ENCODE measurements around the gene MAN1A1.

MAN1A1 gene

GRCh38 chr6:119340796-119341487, 8.6 kb downstream of the MAN1A1 start:
- DNase-seq (ENCODE audit: low spot score): peak; percentile 41

GRCh38 chr6:119339941-119340456, 9.6 kb downstream of the MAN1A1 start:
- Histone ChIP-seq H3K9me3 (replicated peaks in 1 of 2; ENCODE audit: control insufficient read depth in 2 of 2, insufficient read depth in 1 of 2, low read depth in 1 of 2, low read length in 2 of 2) (no peaks in the 10 kb centered on the region), H2BK12ac (ENCODE audit: low read length) (no peak overlapping the region), H4K91ac (ENCODE audit: low read depth, low read length, poor library complexity) (no peak overlapping the region), H2BK120ac (ENCODE audit: low read depth, low read length) (no peak overlapping the region), H3K4me2 (ENCODE audit: insufficient read depth, low read length, poor library complexity, severe bottlenecking) (no peak overlapping the region), H3K14ac (ENCODE audit: low read length) (no peak overlapping the region), H3K4me3 (ENCODE audit: low read length in 2 of 2) (no peak overlapping the region), H3K36me3 (replicated peaks in 1 of 2; ENCODE audit: control insufficient read depth in 2 of 2, insufficient read depth in 2 of 2, low read length in 2 of 2) (no peaks in the 10 kb centered on the region), H3K27ac (replicated peaks; ENCODE audit: low read length) (no peak overlapping the region), H3K18ac (ENCODE audit: low read length) (no peak overlapping the region), H2AK5ac (ENCODE audit: low read depth, low read length) (peak overlapping the region; percentile 65), H4K8ac (ENCODE audit: low read depth, low read length) (no peak overlapping the region), H3K79me1 (ENCODE audit: low read depth, low read length) (no peaks in the 10 kb centered on the region), H3K27me3 (ENCODE audit: control insufficient read depth in 3 of 3, insufficient read depth in 3 of 3, low read depth in 1 of 3, low read length in 3 of 3) (no peaks in the 10 kb centered on the region), H2BK5ac (ENCODE audit: low read length) (no peak overlapping the region), H2AFZ (ENCODE audit: low read length) (no peak overlapping the region), H3K4ac (ENCODE audit: low read length) (no peak overlapping the region), H3K23ac (ENCODE audit: low read depth, low read length, poor library complexity) (no peak overlapping the region), H3K9ac (ENCODE audit: low read depth, low read length, poor library complexity) (no peak overlapping the region), H2BK15ac (ENCODE audit: low read length) (no peak overlapping the region), H3K4me1 (ENCODE audit: control insufficient read depth in 2 of 2, insufficient read depth in 1 of 2, low read depth in 1 of 2, low read length in 2 of 2) (peaks cover 0 to 9% of the 10 kb centered on the region in 2 donors)
- no CpG with 5 or more reads among the region's 4 CpGs for WGBS, 2 donors (ENCODE audit: extremely low coverage in 2 of 2, insufficient read length in 2 of 2, insufficient replicate concordance in 1 of 2)
- no peak for DNase-seq (ENCODE audit: low spot score)

More at GRCh38 chr6:119340796-119341487, 8.6 kb downstream of the MAN1A1 start:
- Histone ChIP-seq H2BK15ac (ENCODE audit: low read length) (no peak overlapping the region), H3K9ac (ENCODE audit: low read depth, low read length, poor library complexity) (no peak overlapping the region), H3K4me3 (ENCODE audit: low read length in 2 of 2) (no peak overlapping the region), H3K36me3 (replicated peaks in 1 of 2; ENCODE audit: control insufficient read depth in 2 of 2, insufficient read depth in 2 of 2, low read length in 2 of 2) (no peaks in the 10 kb centered on the region), H4K91ac (ENCODE audit: low read depth, low read length, poor library complexity) (no peak overlapping the region), H3K27ac (replicated peaks; ENCODE audit: low read length) (peak overlapping the region; percentile 12), H3K18ac (ENCODE audit: low read length) (no peak overlapping the region), H3K14ac (ENCODE audit: low read length) (no peak overlapping the region), H3K4me1 (ENCODE audit: control insufficient read depth in 2 of 2, insufficient read depth in 1 of 2, low read depth in 1 of 2, low read length in 2 of 2) (peaks cover 0 to 9% of the 10 kb centered on the region in 2 donors), H3K9me3 (replicated peaks in 1 of 2; ENCODE audit: control insufficient read depth in 2 of 2, insufficient read depth in 1 of 2, low read depth in 1 of 2, low read length in 2 of 2) (no peaks in the 10 kb centered on the region), H3K4me2 (ENCODE audit: insufficient read depth, low read length, poor library complexity, severe bottlenecking) (no peak overlapping the region), H2AK5ac (ENCODE audit: low read depth, low read length) (no peak overlapping the region), H2BK120ac (ENCODE audit: low read depth, low read length) (no peak overlapping the region), H3K4ac (ENCODE audit: low read length) (no peak overlapping the region), H2BK12ac (ENCODE audit: low read length) (no peak overlapping the region), H2AFZ (ENCODE audit: low read length) (no peak overlapping the region), H2BK5ac (ENCODE audit: low read length) (no peak overlapping the region), H3K23ac (ENCODE audit: low read depth, low read length, poor library complexity) (no peak overlapping the region), H4K8ac (ENCODE audit: low read depth, low read length) (no peak overlapping the region), H3K79me1 (ENCODE audit: low read depth, low read length) (no peaks in the 10 kb centered on the region), H3K27me3 (ENCODE audit: control insufficient read depth in 3 of 3, insufficient read depth in 3 of 3, low read depth in 1 of 3, low read length in 3 of 3) (no peaks in the 10 kb centered on the region)
- no CpG with 5 or more reads among the region's 8 CpGs for WGBS, 2 donors (ENCODE audit: extremely low coverage in 2 of 2, insufficient read length in 2 of 2, insufficient replicate concordance in 1 of 2)

GRCh38 chr6:119337762-119338161, 11.8 kb downstream of the MAN1A1 start:
- H3K27ac ChIP-seq (replicated peaks; ENCODE audit: low read length): no peak overlapping the region
- no peak overlapping the region for H2BK15ac ChIP-seq (ENCODE audit: low read length)
- H2BK120ac ChIP-seq (ENCODE audit: low read depth, low read length): no peak overlapping the region
- H3K9me3 ChIP-seq (replicated peaks in 1 of 2; ENCODE audit: control insufficient read depth in 2 of 2, insufficient read depth in 1 of 2, low read depth in 1 of 2, low read length in 2 of 2): no peaks in the 10 kb centered on the region
- no peak overlapping the region for H3K4me3 ChIP-seq (ENCODE audit: low read length in 2 of 2)
- no peak overlapping the region for H3K14ac ChIP-seq (ENCODE audit: low read length)
- no peak overlapping the region for H2BK12ac ChIP-seq (ENCODE audit: low read length)
- no peak overlapping the region for H4K8ac ChIP-seq (ENCODE audit: low read depth, low read length)
- H2AK5ac ChIP-seq (ENCODE audit: low read depth, low read length): no peak overlapping the region
- no peak overlapping the region for H2AFZ ChIP-seq (ENCODE audit: low read length)
- no peak overlapping the region for H3K4ac ChIP-seq (ENCODE audit: low read length)
- H3K27me3 ChIP-seq (ENCODE audit: control insufficient read depth in 3 of 3, insufficient read depth in 3 of 3, low read depth in 1 of 3, low read length in 3 of 3): no peaks in the 10 kb centered on the region
- no peaks in the 10 kb centered on the region for H3K79me1 ChIP-seq (ENCODE audit: low read depth, low read length)
- H3K18ac ChIP-seq (ENCODE audit: low read length): no peak overlapping the region
- WGBS, 2 donors (ENCODE audit: extremely low coverage in 2 of 2, insufficient read length in 2 of 2, insufficient replicate concordance in 1 of 2): no CpG with 5 or more reads among the region's 1 CpG
- no peak overlapping the region for H3K23ac ChIP-seq (ENCODE audit: low read depth, low read length, poor library complexity)
- H3K36me3 ChIP-seq (replicated peaks in 1 of 2; ENCODE audit: control insufficient read depth in 2 of 2, insufficient read depth in 2 of 2, low read length in 2 of 2): no peaks in the 10 kb centered on the region
- no peak overlapping the region for H2BK5ac ChIP-seq (ENCODE audit: low read length)
- peaks cover 0 to 9% of the 10 kb centered on the region in 2 donors for H3K4me1 ChIP-seq (ENCODE audit: control insufficient read depth in 2 of 2, insufficient read depth in 1 of 2, low read depth in 1 of 2, low read length in 2 of 2)
- H3K9ac ChIP-seq (ENCODE audit: low read depth, low read length, poor library complexity): no peak overlapping the region
- DNase-seq (ENCODE audit: low spot score): no peak
- H4K91ac ChIP-seq (ENCODE audit: low read depth, low read length, poor library complexity): no peak overlapping the region
- no peak overlapping the region for H3K4me2 ChIP-seq (ENCODE audit: insufficient read depth, low read length, poor library complexity, severe bottlenecking)

GRCh38 chr6:119337252-119337651, 12.3 kb downstream of the MAN1A1 start:
- no peak overlapping the region for H2AFZ ChIP-seq (ENCODE audit: low read length)
- no peak overlapping the region for H3K14ac ChIP-seq (ENCODE audit: low read length)
- peaks cover 0 to 9% of the 10 kb centered on the region in 2 donors for H3K4me1 ChIP-seq (ENCODE audit: control insufficient read depth in 2 of 2, insufficient read depth in 1 of 2, low read depth in 1 of 2, low read length in 2 of 2)
- H3K23ac ChIP-seq (ENCODE audit: low read depth, low read length, poor library complexity): no peak overlapping the region
- no peak overlapping the region for H3K4me2 ChIP-seq (ENCODE audit: insufficient read depth, low read length, poor library complexity, severe bottlenecking)
- no peak overlapping the region for H4K91ac ChIP-seq (ENCODE audit: low read depth, low read length, poor library complexity)
- H3K36me3 ChIP-seq (replicated peaks in 1 of 2; ENCODE audit: control insufficient read depth in 2 of 2, insufficient read depth in 2 of 2, low read length in 2 of 2): no peaks in the 10 kb centered on the region
- H3K18ac ChIP-seq (ENCODE audit: low read length): no peak overlapping the region
- no peak overlapping the region for H4K8ac ChIP-seq (ENCODE audit: low read depth, low read length)
- H3K27me3 ChIP-seq (ENCODE audit: control insufficient read depth in 3 of 3, insufficient read depth in 3 of 3, low read depth in 1 of 3, low read length in 3 of 3): no peaks in the 10 kb centered on the region
- no peak for DNase-seq (ENCODE audit: low spot score)
- H3K4ac ChIP-seq (ENCODE audit: low read length): no peak overlapping the region
- H2BK120ac ChIP-seq (ENCODE audit: low read depth, low read length): no peak overlapping the region
- H3K9ac ChIP-seq (ENCODE audit: low read depth, low read length, poor library complexity): no peak overlapping the region
- no peak overlapping the region for H2BK15ac ChIP-seq (ENCODE audit: low read length)
- no peaks in the 10 kb centered on the region for H3K79me1 ChIP-seq (ENCODE audit: low read depth, low read length)
- H2BK12ac ChIP-seq (ENCODE audit: low read length): no peak overlapping the region
- H3K4me3 ChIP-seq (ENCODE audit: low read length in 2 of 2): no peak overlapping the region
- no peak overlapping the region for H2BK5ac ChIP-seq (ENCODE audit: low read length)
- no CpG with 5 or more reads among the region's 5 CpGs for WGBS, 2 donors (ENCODE audit: extremely low coverage in 2 of 2, insufficient read length in 2 of 2, insufficient replicate concordance in 1 of 2)
- H2AK5ac ChIP-seq (ENCODE audit: low read depth, low read length): no peak overlapping the region
- H3K9me3 ChIP-seq (replicated peaks in 1 of 2; ENCODE audit: control insufficient read depth in 2 of 2, insufficient read depth in 1 of 2, low read depth in 1 of 2, low read length in 2 of 2): no peaks in the 10 kb centered on the region
- H3K27ac ChIP-seq (replicated peaks; ENCODE audit: low read length): no peak overlapping the region
